GM21447 (cell line): Measurements from ENCODE around the gene FNTB.

Source experiments
- ATAC-seq: cut with Tn5 transposase; IDR thresholded peaks from one replicate; pipeline ENCODE4 v1.9.1; 2021; ENCODE audit not compliant: unreplicated experiment

The FNTB gene

DNA sequence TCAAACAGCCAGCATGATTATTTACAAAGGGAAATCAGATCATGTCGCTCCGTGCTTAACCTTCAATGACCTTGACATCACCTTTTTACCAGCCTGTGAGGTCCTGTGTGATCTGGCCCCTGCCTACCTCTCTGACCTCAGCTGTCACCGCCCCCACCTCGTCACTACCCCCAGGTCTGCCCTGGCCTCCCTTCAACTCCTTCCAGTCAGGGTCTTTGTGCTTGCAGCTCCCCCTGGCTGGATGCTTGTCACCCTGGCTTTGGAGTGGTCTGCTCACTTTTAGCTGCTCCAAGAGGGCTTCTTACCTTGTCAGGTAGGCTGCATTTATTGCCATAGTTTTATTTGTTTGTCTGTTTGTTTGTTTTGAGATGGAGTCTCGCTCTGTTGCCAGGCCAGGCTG is 123.8 kb downstream of the FNTB start:
- ATAC-seq, result no peak
